Measurements from ENCODE around the gene FAM117B.
"Not testable (repeated sequence)": the region's sequence is repeated elsewhere in the genome, so short reads cannot be mapped to it uniquely, and the experiment has no call there.

FAM117B gene

GRCh38 chr2:202638721-202639120, 4.0 kb downstream of the FAM117B start:
- no peak for DNase-seq (ENCODE audit: low spot score)

DNA sequence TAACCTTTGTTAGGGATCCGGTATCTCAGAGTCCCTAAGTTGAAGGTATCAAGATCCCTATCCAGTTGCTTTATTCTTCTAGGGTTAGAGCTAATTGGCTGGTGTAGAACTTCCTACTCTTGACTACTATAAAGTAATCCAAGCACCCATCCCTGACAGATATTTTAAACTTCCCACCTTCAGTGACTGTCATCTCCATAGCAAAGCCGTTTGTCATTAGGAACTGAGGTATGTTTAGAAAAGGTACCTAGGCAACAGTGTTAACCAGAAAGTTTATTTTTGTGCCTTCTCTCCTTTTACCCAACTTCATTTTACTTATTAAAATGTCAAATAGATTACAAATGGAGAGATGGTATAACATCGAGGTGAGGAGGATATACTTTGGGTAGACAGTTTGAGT, 4.5 kb downstream of the FAM117B start:
- no peak for DNase-seq (ENCODE audit: low spot score)

- no peak for DNase-seq (ENCODE audit: low spot score)
These were observed 7.8 kb downstream of the FAM117B start for GRCh38 chr2:202642567-202642966.

DNA sequence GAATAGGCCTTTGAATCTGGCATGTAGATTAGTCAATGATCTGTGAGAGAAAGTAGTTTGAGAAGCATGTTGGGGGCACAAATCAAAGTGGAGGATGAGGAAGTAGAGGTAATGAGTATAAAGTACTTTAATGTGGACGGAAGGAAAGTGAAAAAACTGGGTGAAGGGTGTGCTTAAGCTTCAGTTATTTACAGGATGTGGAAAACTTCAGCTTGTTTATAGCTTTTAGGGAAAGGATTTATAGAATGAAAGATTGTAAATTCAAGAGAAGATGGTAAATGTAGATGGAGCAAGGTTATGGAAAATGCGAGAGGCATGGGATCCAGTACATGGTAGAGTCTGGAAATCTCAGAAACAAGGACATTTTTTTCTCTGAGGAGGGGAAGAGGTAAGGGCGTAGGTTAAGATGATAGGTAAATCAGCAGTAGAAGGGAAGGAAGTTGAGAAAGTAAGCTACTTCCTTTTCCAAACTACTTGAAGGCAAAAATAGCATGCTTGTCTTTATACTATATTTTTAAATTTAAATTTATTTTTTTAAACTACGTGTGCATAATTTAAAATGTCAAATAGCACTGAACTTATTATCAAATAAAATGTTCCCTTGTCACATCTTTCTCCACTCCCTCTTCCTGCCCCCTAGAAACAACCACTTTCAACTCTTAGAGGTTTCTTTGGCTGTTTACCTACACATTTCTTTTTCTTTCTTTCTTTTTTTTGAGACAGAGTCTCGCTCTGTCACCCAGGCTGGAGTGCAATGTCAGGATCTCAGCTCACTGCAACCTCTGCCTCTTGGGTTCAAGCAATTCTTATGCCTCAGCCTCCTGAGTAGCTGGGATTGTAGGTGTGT, 8.5 kb downstream of the FAM117B start:
- DNase-seq (ENCODE audit: low spot score), result no peak

DNA sequence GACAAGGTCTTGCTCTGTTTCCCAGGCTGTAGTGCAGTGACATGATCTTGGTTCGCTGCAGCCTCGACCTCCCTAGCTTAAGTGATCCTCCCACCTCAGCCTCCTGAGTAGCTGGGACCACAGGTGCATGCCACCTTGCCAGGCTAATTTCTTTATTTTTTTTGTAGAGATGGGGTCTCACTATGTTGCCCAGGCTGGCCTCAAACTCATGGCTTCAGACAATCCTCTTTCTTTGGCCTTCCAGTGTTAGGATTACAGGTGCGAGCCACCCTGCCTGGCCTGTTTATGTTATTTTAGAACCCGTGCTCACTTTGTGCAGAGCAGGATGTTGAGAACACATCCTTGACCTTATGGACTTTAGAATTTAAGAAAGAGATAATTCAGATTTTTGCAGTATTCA, 17.4 kb downstream of the FAM117B start:
- DNase-seq (ENCODE audit: low spot score), result no peak

DNA sequence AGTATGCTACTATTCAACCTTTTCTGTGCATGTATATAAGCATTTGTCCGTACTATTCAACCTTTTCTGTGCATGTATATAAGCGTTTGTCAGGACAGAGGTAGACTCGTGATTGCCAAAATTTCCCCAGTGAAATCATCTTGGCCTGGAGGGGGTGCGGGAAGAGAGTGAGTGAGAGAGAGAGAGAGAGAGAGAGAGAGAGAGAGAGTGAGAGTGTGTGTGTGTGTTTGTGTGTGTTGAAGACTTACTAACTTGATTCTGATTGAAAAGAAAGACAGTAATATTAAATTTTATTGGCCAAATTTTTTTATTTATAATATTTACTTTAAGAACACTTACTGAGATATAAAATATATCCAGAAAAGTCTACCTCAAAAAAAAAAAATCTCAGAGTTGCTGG, 19.1 kb downstream of the FAM117B start:
- DNase-seq (ENCODE audit: low spot score), result no peak

DNA sequence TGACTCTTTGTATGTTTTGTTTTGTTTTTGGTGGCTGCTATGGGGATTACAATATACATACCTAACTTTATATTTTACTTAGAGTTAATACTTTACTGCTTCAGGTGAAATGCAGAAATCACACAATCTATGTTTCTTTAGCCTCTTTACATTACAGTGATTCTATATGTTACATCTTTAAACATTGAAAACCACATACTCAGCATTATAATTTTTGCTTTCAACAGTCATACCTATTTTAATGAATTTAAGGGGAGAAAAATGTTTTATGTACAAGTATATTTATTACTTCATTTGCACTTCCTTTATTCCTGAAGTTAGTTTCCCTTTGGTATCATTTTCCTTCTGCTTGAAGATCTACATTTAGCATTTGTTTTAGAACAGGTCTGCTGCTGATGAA, 23.1 kb downstream of the FAM117B start:
- DNase-seq (ENCODE audit: low spot score), result no peak

DNA sequence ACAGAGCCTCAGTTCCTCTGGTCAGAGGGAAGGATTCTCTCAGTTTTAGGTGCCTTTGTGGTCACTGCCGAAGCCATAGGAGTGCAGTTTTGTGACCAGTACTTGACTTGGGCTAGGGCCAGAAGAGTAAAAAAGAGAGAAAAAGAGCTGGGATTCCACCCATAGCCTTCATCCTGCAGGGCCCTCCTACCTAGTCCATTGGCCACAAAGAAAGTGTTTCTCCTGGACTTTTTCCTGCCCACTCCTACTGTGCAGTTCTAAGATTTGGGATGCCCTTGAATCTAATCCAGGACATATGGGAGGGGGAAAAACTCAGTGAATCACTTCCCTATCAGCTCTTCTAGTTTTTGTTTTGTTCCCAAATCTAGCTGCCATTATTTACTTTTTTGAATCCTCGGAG, 26.0 kb downstream of the FAM117B start:
- DNase-seq (ENCODE audit: low spot score), result no peak

GRCh38 chr2:202669841-202670240, 35.1 kb downstream of the FAM117B start:
- DNase-seq (ENCODE audit: low spot score), result no peak

DNA sequence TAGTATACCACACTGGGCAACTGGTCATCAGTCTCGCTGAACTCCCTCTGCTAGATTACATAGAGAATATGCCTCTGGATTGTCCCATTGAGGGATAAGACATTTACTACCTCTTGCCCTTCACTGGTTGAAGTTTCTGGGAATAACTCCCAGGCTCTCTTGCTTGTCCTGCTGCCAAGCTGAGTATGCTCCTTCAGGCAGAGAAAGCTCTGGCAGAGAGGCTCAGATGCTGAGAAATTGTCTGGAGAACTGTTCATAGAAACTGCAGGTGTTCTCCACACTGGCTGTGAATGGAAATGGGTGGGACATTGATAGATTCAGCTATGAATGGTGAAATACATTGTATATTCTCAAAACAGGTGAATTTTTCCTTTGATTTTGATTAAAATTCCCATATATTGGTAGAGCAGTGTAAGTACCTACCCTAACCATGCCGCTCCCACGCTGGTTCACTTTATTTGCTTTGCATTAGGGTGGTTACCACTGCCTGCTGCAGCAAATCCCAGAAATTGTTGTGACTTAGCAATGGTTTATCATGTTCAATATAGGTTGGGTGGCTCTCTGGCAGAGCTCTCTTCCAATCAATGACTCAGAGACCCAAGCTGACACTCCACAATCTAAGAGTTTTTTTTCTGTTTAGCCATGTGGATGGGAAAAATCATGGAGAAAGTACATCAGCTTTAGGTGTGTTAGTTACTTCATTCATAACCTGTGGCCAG, 36.7 kb downstream of the FAM117B start:
- DNase-seq (ENCODE audit: low spot score), result no peak

DNA sequence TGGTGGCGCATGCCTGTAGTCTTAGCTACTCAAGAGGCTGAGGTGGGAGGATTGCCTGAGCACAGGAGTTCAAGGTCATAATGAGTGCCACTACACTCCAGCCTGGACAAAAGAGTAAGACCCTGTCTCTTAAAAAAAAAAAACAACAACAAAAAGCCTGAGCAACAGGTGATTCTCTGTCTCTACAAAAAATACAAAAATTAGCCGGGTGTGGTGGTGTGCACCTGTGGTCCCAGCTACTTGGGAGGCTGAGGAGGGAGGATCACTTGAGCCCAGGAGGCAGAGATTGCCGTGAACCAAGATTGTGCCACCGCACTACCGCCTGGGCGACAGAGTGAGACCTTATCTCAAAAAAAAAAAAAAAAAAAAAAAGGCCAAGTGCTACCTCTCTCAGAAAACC, 40.3 kb downstream of the FAM117B start:
- not testable (repeated sequence) for DNase-seq (ENCODE audit: low spot score)

- DNase-seq (ENCODE audit: low spot score), result no peak
These were observed 45.2 kb downstream of the FAM117B start for GRCh38 chr2:202679980-202680379.

DNA sequence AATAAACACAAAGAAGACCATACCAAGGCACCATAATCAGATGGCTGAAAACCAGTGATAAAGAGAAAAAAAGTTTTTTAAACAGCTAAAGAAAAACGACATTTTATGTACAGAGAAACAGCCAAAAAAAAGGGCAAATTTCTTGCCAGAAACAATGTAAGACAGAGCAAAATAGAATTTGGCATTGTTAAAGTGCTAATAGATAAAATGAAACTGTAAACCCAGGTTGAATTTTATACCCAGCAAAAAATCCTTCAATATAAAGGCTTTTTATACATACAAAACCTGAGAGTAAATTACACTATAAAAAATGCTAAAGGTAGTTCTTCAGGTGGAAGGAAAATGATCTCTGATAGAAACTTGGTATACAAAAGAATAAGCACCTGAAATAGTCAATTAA, 45.7 kb downstream of the FAM117B start:
- no peak for DNase-seq (ENCODE audit: low spot score)

GRCh38 chr2:202681688-202682205, 47.0 kb downstream of the FAM117B start:
- no peak for DNase-seq (ENCODE audit: low spot score)

DNA sequence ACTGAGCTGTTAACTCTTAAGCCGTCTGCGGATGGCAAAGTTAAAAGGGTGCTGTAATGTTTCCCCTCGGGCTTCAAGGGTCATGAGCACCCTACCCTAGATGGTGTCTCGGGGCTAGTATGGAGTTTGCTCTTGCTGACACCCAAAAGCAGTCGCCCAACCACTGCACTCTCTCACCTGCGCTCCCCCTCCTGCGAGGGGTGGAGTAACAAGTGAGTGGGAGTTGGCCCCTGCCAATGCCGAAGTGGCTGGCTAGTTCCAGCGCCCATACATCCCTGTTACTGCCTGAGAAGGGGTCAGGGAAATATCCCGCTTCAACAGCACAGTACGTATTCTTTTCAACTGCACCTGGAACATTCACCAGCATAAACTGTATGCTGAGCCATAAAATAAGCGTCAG, 47.5 kb downstream of the FAM117B start:
- no peak for DNase-seq (ENCODE audit: low spot score)

DNA sequence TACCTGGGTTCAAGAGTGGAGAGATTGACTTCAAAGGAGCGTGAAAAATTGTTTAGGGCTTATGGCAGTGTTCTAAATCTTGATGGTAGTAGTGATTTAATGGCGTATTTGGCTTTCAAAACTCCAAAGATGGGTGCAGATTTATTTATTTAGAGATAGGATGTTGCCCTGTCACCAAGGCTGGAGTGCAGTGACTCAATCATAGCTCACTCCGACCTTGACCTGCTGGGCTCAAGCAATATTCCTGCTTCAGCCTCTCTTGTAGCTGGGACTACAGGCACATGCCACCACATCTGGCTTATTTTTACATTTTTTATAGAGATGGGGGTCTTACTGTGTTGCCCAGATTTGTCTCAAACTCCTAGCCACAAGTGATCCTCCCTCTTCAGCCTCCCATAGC, 52.5 kb downstream of the FAM117B start:
- DNase-seq (ENCODE audit: low spot score), result no peak

DNA sequence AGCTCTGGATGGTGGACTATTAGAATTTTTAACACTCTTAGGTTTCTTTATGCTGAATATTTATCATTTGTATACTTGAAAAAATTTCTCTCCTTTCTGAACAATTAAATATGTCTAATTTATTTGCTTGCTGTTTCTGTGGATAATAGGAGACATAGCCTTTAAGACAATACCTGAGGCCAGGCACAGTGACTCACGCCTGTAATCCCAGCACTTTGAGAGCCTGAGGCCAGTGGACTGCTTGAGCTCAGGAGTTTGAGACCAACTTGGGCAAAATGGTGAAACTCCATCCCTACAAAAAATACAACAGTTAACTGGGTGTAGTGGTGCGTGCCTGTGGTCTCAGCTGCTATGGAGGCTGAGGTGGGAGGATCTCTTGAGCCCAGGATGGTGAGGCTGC, 54.7 kb downstream of the FAM117B start:
- no peak for DNase-seq (ENCODE audit: low spot score)

DNA sequence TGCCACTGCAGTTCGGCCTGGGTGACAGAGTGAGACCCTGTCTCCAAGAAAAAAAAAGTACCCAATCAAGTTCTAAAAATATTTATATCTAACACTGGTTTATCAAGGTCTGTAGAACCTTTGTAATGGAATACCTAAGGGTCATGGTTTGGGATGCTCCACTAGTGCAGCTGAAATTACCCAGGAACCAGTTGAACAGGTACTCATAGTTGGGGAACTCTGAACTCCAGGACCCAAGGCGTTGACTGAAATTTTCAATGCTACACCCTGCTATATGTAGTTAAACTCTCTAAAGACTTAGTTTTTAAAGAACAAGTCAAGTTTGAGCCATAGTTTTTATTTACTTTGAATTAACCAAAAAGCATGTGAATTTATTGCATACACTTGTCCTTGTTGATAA, 55.1 kb downstream of the FAM117B start:
- DNase-seq (ENCODE audit: low spot score), result no peak

GRCh38 chr2:202690321-202690900, 55.6 kb downstream of the FAM117B start:
- no peak for DNase-seq (ENCODE audit: low spot score)

DNA sequence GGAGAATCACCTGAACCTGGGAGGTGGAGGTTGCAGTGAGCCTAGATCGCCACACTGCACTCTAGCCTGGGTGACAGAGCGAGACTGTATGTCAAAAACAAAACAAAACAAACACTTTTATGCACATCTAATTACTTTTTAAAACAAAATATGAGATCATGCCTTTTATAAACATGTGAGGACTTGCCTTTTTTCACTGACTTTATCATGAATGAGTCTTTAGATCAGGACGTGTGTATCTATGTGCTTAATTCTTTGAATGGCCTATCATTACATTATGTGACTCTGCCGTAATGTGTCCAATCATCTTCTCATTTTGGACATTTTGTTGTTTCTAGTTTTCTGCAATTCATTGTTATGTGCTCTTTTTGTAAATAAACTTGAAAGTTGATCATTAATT, 58.7 kb downstream of the FAM117B start:
- no peak for DNase-seq (ENCODE audit: low spot score)

GRCh38 chr2:202695166-202695565, 60.4 kb downstream of the FAM117B start:
- no peak for DNase-seq (ENCODE audit: low spot score)

- no peak for DNase-seq (ENCODE audit: low spot score)
These were observed 65.5 kb downstream of the FAM117B start for GRCh38 chr2:202700075-202700901.
